Measurements from ENCODE around the gene NOC2L. TPM values are rescaled to one million over a fixed set of nuclear protein-coding genes. Genes with fewer than 3 reads are reported as not detected.

The NOC2L gene
- total RNA-seq, 3 donors from 2014 or later (not counting 1 experiment from before 2014, with no cell fraction given) = 61.4 to 66.0 (median 61.8) TPM

- Mint-ChIP-seq H3K36me3 (peaks cover 6% of the 10 kb centered on the region), H3K27ac (no peak overlapping the region), H3K4me3 (no peak overlapping the region), H3K27me3 (ENCODE audit: low read depth in 2 of 2) (no peaks in the 10 kb centered on the region), H3K9me3 (no peaks in the 10 kb centered on the region), H3K4me1 (peaks cover 23 to 31% of the 10 kb centered on the region in 2 donors)
- intact Hi-C loops (cut with micrococcal nuclease) = no loop called here
- H3K9me3 ChIP-seq (ENCODE audit: control insufficient read depth, insufficient read depth, low read length) = no peaks in the 10 kb centered on the region
- WGBS (ENCODE audit: insufficient coverage) = 95% methylated on average over 11 of the region's 11 CpGs
- H3K36me3 ChIP-seq (ENCODE audit: control insufficient read depth, insufficient read depth, low read length) = peaks cover 49% of the 10 kb centered on the region
- no peaks in the 10 kb centered on the region for H3K27me3 ChIP-seq (ENCODE audit: control insufficient read depth, insufficient read depth, low read length)
- DNase-seq (no peak), ATAC-seq (no peak)
- peaks cover 38% of the 10 kb centered on the region for H3K4me1 ChIP-seq (ENCODE audit: control insufficient read depth, insufficient read depth, low read length)
- no peak overlapping the region for H3K27ac ChIP-seq (ENCODE audit: low read length)
- no peak overlapping the region for H3K4me3 ChIP-seq (ENCODE audit: low read length)
- no peak for TF ChIP-seq CTCF (IDR thresholded peaks at IDR 0.05)
Measured at GRCh38 chr1:956636-957035, 2.4 kb downstream of the NOC2L start.

- intact Hi-C loops (cut with micrococcal nuclease) = no loop called here
- Histone ChIP-seq H3K27me3 (ENCODE audit: control insufficient read depth, insufficient read depth, low read length) (no peaks in the 10 kb centered on the region), H3K4me3 (ENCODE audit: low read length) (no peak overlapping the region), H3K36me3 (ENCODE audit: control insufficient read depth, insufficient read depth, low read length) (peaks cover 57% of the 10 kb centered on the region), H3K9me3 (ENCODE audit: control insufficient read depth, insufficient read depth, low read length) (no peaks in the 10 kb centered on the region), H3K27ac (ENCODE audit: low read length) (no peak overlapping the region), H3K4me1 (ENCODE audit: control insufficient read depth, insufficient read depth, low read length) (peaks cover 33% of the 10 kb centered on the region)
- Mint-ChIP-seq H3K27me3 (ENCODE audit: low read depth in 2 of 2) (no peaks in the 10 kb centered on the region), H3K36me3 (peaks cover 6% of the 10 kb centered on the region), H3K4me3 (no peak overlapping the region), H3K27ac (no peak overlapping the region), H3K9me3 (no peaks in the 10 kb centered on the region), H3K4me1 (peaks cover 23 to 36% of the 10 kb centered on the region in 2 donors)
- DNase-seq (no peak), ATAC-seq (no peak)
- WGBS (ENCODE audit: insufficient coverage) = 54% methylated on average over 6 of the region's 6 CpGs
- no peak for TF ChIP-seq CTCF (IDR thresholded peaks at IDR 0.05)
Measured at GRCh38 chr1:955474-955873, 3.6 kb downstream of the NOC2L start.

GRCh38 chr1:954927-955326, 4.1 kb downstream of the NOC2L start:
- intact Hi-C loops (cut with micrococcal nuclease) = no loop called here
- no peak for TF ChIP-seq CTCF (IDR thresholded peaks at IDR 0.05)
- Histone ChIP-seq H3K9me3 (ENCODE audit: control insufficient read depth, insufficient read depth, low read length) (no peaks in the 10 kb centered on the region), H3K27ac (ENCODE audit: low read length) (no peak overlapping the region), H3K36me3 (ENCODE audit: control insufficient read depth, insufficient read depth, low read length) (peaks cover 62% of the 10 kb centered on the region), H3K4me1 (ENCODE audit: control insufficient read depth, insufficient read depth, low read length) (peaks cover 29% of the 10 kb centered on the region), H3K4me3 (ENCODE audit: low read length) (no peak overlapping the region), H3K27me3 (ENCODE audit: control insufficient read depth, insufficient read depth, low read length) (no peaks in the 10 kb centered on the region)
- Mint-ChIP-seq H3K27ac (no peak overlapping the region), H3K27me3 (ENCODE audit: low read depth in 2 of 2) (no peaks in the 10 kb centered on the region), H3K9me3 (no peaks in the 10 kb centered on the region), H3K4me3 (no peak overlapping the region), H3K4me1 (peaks cover 23 to 36% of the 10 kb centered on the region in 2 donors), H3K36me3 (peaks cover 6% of the 10 kb centered on the region)
- ATAC-seq (no peak), DNase-seq (no peak)
- 96% methylated on average over 13 of the region's 13 CpGs for WGBS (ENCODE audit: insufficient coverage)
